Activated T-cell treated with anti-CD3 and anti-CD28 coated beads, Interleukin-2, amount 50 U/mL, for 1 hour (primary cell): ENCODE measurements around the gene MIEF2.
"Not testable (repeated sequence)": the region's sequence is repeated elsewhere in the genome, so short reads cannot be mapped to it uniquely, and the experiment has no call there.

Experiments
- DNase-seq: peaks from one replicate; pipeline ENCODE4 v3.0.0-alpha.2; 2020

MIEF2 gene

DNA sequence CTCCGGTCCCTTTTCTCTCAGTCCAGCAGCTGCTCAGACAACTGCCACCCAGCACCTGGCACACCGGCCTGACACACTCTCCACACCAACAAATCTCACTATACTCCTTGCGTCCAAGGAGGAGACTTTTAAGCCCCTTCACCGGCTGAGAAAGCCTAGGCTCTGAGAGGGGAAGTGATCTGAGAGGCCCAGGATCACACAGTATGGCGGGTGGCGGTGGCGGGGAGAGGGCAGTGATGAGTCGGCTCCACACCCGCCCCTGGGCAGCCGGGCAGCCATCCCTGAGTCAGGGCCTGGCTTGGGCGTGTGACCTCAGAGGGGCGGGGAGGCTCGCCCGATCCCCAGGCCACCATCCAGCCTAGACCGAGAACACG, 2.5 kb upstream of the MIEF2 start:
- peak; percentile 47 for DNase-seq

DNA sequence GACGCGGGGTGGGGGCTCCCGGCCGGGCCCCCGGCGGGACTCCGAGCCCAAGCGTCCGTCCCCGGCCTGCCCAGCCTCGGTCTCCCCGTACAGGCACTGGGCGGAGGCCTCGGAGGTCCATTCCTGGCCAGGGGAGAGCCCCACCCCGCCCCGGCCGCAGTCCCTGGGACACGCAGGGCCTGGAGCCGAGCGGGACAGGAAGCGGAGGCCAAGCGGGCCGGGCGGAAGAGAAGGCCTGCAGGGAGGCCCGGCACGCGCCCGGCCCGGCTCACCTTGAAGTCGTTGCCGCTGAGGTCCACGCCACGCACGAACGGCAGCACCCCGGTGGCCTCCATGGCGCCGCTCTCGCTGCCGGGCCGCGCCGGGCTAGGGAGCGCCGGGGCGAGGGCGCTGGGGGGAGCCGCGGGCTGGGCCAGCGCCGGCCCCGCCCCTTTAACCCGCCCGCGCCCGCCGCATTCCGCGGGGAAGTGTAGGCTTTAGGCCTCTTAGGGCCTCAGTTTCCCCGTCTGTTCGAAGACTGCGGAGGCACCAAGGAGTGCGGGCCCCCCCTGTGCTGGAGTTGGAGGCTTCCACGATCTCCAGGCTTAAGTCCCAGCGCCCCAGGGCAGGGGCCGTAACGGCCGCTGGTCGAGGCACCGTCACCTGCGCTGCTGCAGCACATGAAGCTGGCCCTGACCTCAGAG, 2.0 kb upstream of the MIEF2 start, which contains the start of gene FLII:
Gene FLII, minus strand, starts transcription at position 383 of the 683 bp plus-strand sequence. Its CDS starts 48 bp downstream, at position 335.
- DNase-seq: peak; percentile 71

DNA sequence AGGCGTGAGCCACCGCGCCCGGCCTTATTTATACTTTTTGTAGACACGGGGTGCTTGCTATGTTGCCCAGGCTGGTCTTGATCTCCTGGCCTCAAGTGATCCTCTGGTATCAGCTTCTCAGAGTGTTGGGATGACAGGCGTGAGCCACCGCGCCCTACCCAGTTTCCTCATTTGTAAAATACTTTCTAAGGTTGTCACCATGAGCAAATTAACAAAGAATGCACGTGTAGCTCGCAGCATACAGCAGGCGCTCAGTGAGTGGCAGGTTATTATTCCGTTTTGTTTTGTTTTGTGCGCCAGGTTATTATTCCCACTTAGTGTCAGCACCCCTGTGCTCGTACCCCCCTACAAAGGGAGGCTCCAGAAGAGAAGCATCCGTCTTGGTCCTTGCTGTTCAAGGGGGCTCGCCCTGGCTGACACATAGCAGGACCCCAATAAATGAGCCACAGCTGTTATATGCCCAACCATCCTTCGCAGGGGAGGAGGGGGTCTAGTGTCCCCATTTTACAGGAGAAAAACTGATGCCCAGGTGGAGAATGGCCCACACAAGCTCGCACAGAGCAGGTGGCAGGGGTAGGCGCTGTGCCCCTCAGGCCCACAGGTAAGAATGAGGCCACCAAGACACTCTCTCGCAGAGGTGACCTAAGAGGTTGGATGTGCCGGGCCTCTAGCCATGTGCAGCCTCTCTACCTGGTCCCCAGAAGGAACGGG, 686 bp upstream of the MIEF2 start:
- DNase-seq: no peak

GRCh38 chr17:18261146-18261515, 669 bp downstream of the MIEF2 start:
- no peak for DNase-seq

- no peak for DNase-seq
Observed at GRCh38 chr17:18261659-18262058, 1.2 kb downstream of the MIEF2 start.

DNA sequence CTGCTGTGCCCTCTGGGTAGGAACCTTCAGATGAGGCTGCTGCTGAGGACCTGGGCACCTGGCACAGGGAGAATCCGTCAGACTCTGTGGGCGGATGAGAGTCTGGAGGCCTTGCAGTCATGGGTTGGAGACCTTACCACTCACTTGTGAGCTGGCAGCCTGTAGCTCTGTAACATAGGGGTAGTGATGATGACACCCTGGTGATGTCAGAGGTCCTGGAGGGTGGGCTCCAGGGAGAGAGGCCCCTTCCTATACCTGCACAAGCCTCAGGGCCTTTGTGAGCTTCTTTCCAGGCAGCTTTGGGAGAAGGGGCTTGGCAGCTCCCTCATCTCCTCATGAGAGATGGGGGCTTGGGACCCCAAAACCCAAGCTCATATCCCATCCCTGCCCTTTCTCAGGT, 1.6 kb downstream of the MIEF2 start:
- DNase-seq: no peak

DNA sequence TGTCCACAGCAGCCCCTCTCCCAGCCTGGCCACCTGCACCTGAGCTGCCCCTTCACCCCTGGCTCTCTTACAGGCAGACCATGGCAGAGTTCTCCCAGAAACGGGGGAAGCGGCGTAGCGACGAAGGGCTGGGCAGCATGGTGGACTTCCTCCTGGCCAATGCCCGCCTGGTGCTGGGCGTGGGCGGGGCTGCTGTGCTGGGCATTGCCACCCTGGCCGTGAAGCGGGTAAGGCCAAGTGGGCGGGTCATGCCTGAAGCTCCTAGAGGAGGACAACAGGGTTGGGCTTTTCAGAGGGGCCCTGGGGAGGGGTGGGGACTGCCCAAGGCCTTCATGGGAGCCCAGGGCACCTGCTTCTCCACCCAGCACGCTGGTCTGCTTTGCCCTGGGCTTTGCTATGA, 2.2 kb downstream of the MIEF2 start:
- DNase-seq: no peak

GRCh38 chr17:18263885-18264682, 3.6 kb downstream of the MIEF2 start:
- DNase-seq: no peak

- no peak for DNase-seq
Observed at GRCh38 chr17:18267366-18267765, 6.9 kb downstream of the MIEF2 start.

DNA sequence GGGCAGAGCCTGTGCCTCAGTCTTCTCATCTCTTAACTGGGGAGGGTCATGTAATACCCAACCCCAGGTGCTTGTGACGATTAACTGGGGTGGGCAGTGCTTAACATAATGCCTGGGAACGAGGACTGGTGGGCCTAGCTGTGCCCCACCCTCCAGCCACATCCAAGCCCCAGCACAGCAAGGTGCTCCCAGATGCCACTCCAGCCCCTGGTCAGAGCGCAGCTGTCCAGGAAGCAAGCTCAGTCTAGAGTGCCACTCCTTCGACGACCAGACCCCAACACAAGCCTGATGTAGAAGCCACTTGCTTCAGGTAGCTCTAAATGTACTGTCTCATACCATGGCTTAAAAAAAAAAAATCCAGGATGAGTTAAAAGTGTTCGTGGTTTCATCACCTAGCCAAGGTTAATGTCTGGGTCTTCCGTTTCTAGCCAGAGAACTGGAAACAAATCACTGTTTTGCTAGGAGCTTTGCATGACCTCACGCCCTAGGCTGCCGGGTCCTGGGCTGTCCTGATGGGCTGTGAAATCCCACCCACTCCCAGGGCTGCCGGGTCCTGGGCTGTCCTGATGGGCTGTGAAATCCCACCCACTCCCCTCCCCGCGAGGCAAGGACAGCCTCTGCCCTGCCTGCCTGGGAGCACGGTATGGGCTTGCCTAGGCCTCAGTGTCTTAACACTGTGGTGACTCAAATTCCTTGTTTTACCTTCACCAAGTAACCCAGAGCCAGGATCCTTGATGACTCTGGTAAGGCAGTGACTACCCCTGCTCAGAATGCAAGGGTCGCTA, 7.7 kb downstream of the MIEF2 start:
- no peak for DNase-seq

GRCh38 chr17:18270046-18270931, 9.8 kb downstream of the MIEF2 start:
- DNase-seq: no peak

- DNase-seq: no peak
Observed at GRCh38 chr17:18277076-18277475, 16.6 kb downstream of the MIEF2 start.

- DNase-seq: no peak
Observed at GRCh38 chr17:18278867-18279266, 18.4 kb downstream of the MIEF2 start.

GRCh38 chr17:18280249-18280648, 19.8 kb downstream of the MIEF2 start:
- no peak for DNase-seq

GRCh38 chr17:18280766-18281371, 20.4 kb downstream of the MIEF2 start:
- DNase-seq: no peak

DNA sequence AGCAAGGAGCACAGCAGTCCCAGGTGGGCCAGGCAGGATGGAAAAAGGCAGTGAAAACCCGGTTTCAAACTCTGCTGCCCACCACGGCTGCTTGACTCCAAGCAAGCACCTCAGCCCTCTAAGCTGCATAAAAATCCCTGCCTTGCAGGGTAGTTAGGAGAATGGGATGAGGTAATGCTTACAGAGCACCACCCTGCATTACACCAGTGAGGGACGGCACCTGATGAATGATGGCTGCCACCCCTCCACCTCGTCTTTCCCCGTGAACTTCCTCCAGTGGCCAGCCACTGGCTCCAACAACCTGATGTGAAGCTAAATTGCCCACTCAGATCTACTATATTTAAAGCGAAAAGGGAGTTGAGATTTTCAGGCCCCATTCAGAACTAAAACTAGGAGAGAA, 21.3 kb downstream of the MIEF2 start:
- DNase-seq: no peak

DNA sequence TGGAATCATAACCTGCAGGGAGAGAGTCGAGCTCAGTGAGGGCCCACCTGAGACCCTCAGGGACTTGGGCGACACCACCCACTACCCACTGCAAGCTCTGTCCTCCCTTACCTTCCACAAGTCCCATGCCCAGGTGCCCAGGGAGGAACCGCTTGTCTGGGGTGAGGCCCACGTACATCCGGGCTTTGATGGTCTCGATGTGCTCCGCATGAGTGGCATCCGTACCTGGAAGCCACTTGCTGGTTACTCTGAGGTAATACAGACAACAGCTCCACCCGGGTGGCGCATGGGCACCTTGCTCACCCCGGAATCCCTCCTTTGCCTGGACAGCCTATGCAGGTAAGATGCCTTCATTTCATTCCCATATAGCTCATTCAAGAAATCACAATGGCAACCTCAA, 24.8 kb downstream of the MIEF2 start:
- DNase-seq: no peak

- no peak for DNase-seq
Observed at GRCh38 chr17:18291718-18292540, 31.5 kb downstream of the MIEF2 start.

- DNase-seq: not testable (repeated sequence)
Observed at GRCh38 chr17:18298061-18298460, 37.6 kb downstream of the MIEF2 start.

GRCh38 chr17:18300725-18301480, 40.4 kb downstream of the MIEF2 start:
- no peak for DNase-seq
